Measurements from ENCODE around the gene TAL2.

GRCh38 chr9:105633411-105633810, 28.8 kb upstream of the TAL2 start:
- TF ChIP-seq CTCF (IDR thresholded peaks at IDR 0.05), result no peak
- no peak for TF ChIP-seq POLR2A (IDR thresholded peaks at IDR 0.05)

All from uterus (tissue), 2 donors.